ENCODE measurements around the gene OMP.

OMP gene

DNA sequence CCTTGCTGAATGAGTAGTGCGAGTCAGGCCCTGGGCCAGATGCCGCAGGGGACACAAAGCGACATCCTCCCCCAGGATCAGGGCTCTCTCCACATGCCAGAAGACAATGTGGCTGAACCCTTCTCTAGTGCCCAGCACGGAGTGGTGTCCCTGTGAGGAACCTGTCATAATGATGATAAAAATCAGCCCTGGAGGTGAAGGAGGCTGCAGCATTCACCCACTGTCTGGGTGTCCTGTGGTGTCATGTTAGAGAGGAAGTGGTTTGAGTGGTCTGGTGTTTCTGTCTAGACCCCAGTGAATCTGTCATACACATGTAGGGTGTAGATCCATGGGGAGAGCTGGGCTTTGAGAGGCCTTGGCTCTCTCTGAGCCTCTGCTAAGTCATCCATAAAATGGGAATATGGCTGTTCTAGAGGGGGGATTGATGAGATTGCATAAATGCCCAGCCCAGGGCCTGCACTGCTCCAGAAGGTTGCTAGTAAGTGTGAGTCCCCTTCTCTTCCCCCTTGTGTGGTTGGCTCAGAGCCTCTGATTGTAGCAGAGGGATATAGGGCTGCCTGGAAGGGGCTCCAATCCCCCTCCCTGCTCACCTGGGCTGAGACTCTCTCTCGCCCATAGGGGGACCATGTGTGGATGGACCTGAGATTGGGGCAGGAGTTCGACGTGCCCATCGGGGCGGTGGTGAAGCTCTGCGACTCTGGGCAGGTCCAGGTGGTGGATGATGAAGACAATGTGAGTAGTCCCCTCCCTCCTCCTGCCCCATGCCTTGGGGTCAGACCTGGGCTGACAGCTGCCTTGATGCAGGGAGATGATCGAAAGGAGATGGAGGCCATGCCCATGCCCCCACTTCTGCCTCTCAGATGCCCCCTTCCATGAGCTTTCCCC, 39.7 kb downstream of the OMP start:
- DNase-seq (ENCODE audit: low read depth), result no peak

DNA sequence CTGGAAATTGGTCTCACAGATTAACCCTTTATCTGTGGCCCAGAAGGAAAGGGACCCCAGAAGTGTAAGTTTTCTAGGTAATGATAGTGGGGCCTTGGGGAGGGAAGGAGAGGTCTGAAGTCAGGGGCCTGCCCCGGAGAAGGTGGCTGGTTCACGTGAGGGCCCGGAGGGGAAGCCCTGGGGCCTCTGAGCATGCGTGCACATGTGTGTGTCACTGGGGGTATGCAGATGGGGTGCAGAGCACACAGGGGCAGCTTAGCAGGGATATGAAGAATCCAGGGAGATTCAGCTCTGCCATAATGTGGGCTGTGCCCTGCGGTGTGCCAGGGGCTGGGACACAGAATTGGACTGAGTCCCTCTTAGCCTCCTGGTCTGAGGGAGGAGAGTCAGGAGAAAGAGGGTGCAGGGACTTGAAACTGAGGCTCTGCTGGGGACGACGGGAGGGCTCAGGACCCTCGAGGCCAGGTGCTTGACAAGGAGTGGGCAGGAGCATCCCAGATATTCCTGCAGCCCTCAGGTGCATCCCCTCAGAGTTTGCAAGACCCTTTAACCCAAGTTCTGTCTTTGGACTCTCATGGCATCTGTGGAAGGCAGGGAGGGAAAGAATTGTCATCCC, 40.9 kb downstream of the OMP start:
- no peak for DNase-seq (ENCODE audit: low read depth)

DNA sequence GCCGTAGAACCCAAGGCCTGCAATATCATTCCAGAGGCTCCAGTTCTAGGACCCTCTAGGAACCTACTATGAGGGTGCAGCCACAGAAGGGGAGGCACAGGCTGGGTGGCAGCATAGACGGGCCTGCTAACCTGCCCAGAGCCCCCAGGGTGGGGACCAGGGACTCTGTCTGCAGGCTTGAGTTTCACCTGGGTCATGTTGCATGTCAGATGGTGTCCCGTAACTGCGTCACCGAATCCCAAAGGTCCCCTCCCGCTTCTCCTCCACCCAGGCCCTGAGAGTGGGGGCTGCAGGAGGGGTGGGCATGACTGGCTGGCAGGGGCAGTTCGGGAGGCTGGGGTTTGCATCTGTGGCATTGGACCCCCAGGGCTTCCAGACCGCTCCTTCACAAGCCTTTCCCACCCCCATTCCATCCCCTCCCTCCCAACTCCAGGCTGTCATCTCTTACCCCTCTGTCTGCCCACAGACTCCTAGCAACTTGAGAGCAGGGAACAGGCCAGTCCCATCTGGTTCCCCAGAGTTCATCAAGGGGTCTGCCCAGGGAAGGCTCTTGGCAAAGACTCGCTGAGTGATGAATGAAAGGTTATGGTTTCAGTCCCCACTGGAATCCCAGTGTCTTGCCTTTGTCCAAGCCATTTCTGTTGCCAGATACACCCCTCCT, 41.7 kb downstream of the OMP start:
- DNase-seq (ENCODE audit: low read depth), result no peak

DNA sequence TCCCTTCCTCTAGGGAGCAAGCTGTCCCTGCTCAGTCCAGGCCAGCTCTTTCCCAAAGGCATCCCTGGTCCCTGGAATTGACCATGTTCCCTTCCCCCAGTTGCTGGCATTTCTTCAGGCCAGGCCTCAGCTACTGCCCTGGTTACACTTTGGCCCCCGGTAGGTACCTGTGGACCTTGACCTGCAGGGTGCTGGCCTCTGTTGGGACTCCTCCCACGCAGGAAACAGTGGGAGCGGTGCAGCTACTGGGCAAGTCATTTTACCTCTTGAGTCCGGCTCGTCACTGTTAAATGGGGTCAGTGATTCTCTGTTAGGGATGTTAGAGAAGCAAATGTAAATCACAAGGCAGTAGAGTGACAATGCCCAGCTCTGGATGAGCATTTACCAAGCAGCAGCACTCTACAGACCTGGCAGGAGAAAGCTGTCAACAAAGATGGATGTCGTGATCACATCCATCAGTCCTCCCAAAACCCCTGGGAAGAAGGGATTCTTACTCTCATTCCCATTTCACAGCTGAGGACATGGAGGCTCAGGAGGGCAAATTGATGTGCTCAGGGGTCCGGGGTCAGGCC, 42.3 kb downstream of the OMP start:
- DNase-seq (ENCODE audit: low read depth), result no peak

DNA sequence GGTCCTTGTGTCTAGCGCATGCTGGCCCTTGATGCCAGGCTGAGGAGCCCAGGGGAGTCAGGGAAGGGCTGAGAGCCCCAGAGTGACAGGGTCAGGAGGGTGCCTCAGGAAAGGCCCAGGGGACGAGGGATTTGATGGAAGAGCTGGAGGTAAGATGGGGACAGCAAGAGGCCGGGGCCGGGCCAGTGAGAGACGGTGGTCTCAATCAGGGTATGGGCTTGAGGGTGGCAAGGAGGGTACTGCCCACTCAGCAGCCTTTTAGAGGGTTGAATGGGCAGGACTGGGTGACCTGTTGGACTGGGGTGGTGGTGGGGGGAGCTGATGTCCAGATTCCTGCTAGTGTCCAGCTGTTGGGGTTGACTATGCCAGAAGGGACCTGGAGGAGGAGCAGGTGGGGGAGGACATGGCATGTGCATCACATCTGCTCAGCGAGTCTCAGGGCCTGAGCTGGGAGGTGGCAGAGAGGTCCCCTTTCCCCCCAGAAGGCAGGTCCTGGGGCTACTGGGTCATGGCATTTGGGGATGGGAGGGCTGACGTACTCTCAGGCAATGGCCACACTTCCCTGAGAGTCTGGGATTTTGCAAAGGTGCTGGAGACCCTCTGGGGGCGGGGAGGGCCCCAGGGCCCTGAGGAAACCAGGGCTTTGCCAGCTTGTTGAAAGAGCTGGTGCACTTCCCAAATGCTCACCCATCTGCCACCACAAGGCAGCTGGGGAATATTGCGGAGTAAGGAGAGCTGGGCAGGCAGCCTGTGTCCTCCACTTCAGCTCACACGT, 43.8 kb downstream of the OMP start:
- DNase-seq (ENCODE audit: low read depth), result no peak

DNA sequence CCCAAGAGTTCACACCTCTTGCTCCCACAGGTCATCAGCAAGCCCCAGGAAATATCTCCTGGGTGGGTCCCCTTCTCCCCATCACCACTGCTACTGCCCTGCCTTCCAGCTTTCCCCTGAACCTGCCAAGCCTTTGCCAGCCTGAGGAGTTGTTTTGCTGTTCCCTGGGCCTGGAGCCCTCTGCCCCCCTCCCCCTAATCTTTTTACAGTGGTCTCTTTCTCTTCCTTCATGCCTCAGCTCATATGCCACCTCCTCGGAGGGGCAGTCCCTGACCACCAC, 44.3 kb downstream of the OMP start:
- DNase-seq (ENCODE audit: low read depth), result no peak

DNA sequence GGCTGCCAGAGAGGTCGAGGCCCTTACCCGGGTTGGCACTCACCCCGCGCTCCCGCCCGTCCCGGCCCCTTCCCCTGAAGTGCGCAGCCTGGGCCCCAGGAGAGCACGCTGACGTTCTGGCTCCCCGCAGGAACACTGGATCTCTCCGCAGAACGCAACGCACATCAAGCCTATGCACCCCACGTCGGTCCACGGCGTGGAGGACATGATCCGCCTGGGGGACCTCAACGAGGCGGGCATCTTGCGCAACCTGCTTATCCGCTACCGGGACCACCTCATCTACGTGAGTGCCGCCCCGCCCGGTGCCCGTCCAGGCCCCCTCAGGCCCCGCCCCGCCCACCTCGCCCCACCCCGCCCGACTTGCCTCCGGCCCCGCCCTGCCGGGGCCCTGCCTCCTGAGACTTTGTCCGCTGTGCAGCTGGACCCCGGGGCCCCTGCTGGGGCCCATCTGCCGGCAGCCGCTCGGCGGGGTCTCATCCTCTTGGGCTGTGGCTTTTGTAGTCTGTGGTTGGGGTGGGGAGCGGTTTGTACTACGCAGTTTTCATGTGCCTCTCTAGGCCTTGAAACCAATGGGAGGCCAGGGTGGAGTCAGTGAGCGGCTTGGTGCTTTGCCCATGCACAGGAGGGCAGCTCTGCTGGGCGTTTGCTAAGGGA, 45.2 kb downstream of the OMP start:
- DNase-seq (ENCODE audit: low read depth), result no peak

DNA sequence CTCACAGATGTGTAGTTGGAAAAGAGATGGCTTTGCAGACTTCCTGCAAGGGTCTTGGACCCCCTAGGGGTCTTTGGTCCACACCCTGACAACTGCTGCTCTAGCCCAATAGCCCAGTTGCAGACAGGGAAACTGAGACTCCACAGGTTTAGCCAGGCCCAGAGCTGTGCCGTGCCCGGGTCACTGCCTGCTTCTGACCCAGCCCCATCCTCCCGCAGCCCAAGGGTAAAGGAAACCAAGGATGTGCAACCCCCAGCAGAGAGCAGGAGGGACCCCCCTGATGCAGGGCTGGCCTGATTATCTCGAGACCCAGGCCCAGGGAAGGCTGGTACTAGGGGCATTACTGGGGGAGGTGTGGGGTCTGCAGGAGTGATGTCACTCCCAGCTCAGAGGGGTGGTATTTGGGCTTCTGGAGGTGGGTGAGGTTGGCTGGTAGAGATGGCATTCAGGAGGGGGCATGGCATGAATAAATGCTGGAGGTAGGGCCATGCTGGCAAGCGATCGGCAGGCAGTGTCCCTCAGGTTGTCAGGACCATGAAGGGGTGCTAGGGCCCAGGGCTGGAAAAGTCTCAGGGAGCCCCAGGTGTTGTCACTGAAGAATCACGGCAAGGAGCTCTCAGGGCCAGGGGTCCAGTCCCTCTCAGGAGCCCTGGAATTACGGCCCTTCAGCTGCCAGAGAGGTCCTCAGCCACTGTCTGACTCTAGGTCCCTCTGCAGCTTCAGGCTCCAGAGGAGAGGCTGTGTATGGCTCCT, 46.5 kb downstream of the OMP start:
- DNase-seq (ENCODE audit: low read depth), result no peak

DNA sequence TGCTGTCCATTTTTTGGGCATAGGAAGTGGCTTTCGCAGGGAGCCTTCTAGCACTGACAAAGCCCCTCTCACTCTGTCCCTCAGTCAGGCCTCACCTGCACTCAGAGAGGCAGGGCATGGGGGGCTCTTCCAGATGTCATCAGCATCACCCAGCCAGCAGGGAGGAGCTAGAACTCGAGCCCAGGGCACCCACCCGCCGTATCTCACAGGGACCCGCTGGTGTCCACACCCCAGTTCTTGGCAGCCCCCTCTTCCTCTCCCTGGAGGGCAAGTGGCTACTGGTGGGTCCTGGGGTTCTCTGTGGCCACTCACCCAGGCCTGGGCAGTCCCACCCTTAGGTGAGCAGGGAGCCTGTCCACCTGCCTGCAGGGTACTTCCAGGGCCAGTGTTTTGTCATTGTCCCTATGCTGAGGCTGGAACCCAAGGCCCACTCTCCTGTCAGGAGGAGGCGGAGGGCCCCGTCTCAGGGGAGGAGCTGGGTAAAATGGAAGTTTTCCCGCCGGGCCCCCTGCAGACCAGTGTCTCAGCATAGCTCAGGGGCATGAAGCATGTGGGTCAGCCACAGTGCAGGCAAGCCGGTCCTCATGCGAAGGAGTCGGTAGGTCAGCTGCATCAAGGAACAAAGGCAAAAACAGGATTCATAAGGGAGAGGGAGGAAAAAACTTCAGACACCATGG, 47.2 kb downstream of the OMP start:
- no peak for DNase-seq (ENCODE audit: low read depth)

DNA sequence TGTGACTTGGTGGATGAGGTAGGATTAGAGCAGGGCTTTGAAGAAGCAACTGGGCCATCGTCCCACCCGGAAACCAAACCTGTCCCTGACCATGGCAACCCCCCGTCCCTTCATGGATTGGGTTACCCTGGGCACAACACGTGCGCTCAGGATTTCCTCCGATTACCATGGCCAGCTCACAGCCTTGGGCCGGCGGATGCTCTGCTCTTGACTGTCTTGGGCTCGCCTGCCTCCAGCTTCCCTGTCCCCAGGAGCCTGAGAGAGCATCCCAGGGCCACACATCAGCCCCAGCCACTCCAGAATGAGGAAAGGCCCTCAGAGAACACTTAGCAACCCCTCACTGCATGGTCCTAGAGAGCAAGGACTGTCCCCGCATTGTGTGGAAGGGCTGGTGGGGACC, 48.2 kb downstream of the OMP start:
- no peak for DNase-seq (ENCODE audit: low read depth)

DNA sequence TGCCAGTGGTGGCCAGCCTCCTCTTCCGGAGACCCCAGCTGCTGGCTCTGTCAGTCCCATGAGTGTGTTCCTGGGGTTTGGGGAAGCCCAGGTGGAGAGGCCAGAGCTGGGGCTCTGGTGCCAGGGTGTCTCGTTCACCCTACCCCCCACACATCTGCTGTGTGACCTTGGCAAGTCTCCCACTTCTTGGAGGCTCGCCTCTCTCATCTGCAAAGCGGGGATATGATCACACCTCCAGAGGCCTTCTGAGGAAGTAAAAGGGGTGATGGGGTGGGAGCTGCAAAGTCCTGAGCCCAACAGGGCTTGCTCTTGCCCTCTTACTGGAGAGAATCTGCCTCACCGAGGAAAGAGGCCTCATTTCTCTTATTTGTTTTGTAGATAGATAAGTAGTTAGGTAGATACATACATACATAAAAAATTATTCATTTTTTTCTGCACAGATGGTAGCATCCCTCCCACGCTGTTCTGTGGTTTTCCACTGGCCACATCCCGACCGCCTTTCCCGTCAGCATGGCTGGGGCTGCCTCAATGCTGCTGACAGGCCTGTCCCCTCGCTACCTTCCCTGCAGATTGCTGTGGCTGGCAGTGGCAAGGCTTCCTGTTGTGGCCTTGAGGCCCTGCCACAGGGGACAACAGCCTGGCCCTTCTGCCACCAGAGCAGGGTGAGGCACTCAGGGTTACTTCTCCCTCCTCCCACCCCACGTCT, 49.3 kb downstream of the OMP start:
- DNase-seq (ENCODE audit: low read depth), result no peak

DNA sequence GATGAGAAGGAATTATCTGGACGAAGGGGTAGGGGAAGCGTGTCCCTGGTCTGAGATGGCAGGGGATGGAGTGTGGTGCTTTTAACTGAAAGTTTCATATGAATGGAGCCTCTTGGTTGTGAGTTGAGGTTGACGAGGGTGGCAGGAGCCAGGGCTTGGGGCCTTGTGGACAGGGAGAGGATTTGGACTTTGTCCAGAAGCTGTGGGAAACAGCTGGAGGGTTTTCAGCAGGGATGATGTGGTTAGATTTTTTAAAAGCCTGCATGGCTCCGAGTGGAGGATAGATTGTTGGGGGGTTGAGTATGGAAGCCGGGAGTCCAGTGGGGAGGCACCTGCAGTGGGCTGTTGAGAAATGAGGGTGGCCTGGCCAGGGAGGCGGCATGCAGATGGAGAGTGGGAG, 50.2 kb downstream of the OMP start:
- DNase-seq (ENCODE audit: low read depth), result no peak
